GM12878 (cell line): Measurements from ENCODE around the gene MBNL1. TPM values are rescaled to one million over a fixed set of nuclear protein-coding genes. Genes with fewer than 3 reads are reported as not detected.

Source experiments
- ATAC-seq: fragments of 200-7000 bp; cut with Tn5 transposase; 3 replicates; pipeline ENCODE4 v1.9.1; 2020; ENCODE audit warnings: mild to moderate bottlenecking, moderate library complexity
- BruUV-seq: library from RNA; stranded (reverse); fragments of 400-500 nt; replicated peaks from 2 replicates; lab custom pipeline; 2021; lab: Mats Ljungman, UMichigan
- CTCF ChIA-PET: fragments of 300-600 bp; sonication (Branson Sonifier 250); formaldehyde crosslinking; extraction: SDS; loops from one replicate; lab custom pipeline; 2021; ENCODE audit warnings: inconsistent platforms; lab: Yijun Ruan, JAX
- POLR2A ChIA-PET: fragments of 350-600 bp; formaldehyde crosslinking; extraction: SDS; loops from one replicate; lab custom pipeline; 2021; ENCODE audit warnings: inconsistent platforms; lab: Charles Lee
- RAD21 ChIA-PET: fragments of 300-600 bp; sonication (Branson Sonifier 250); formaldehyde crosslinking; loops from one replicate; lab custom pipeline; 2023; ENCODE audit warnings: antibody characterized with exemption; ENCODE audit not compliant: unreplicated experiment; lab: Charles Lee
- SMC1A ChIA-PET: fragments of 300-600 bp; sonication (Branson Sonifier 250); formaldehyde crosslinking; loops from one replicate; lab custom pipeline; 2023; ENCODE audit not compliant: unreplicated experiment, uncharacterized antibody; lab: Charles Lee
- DNase-seq: peaks from one replicate; pipeline ENCODE4 v3.0.0-alpha.2; 2011; ENCODE audit warnings: low read depth, low spot score
- FAIRE-seq: peaks from 3 replicates; lab custom pipeline; 2011; peaks lifted over from hg19 to GRCh38; lab: Jason Lieb, UNC
- H2AFZ ChIP-seq: 2 replicates; pipeline ENCODE4 v1.6.0; 2011; ENCODE audit warnings: low read depth, low read length, control low read depth; ENCODE audit not compliant: control insufficient read depth
- H3K27ac ChIP-seq: 2 replicates; pipeline ENCODE4 v1.5.1; 2011; ENCODE audit warnings: control low read depth; ENCODE audit not compliant: control insufficient read depth, insufficient read depth
- H3K27me3 ChIP-seq, 2 experiments: replicated peaks in 1 of 2; 2 replicates each; pipeline versions ENCODE4 v1.6.0 to v1.6.1; 2011; ENCODE audit warnings: low read length in 1 of 2; ENCODE audit not compliant: control insufficient read depth in 2 of 2, insufficient read depth in 2 of 2
- H3K36me3 ChIP-seq, 2 experiments: 2 replicates each; pipeline ENCODE4 v1.5.1; 2011; ENCODE audit warnings: low read length in 1 of 2; ENCODE audit not compliant: control insufficient read depth in 2 of 2, insufficient read depth in 2 of 2
- H3K4me1 ChIP-seq: 2 replicates; pipeline ENCODE4 v1.6.1; 2011; ENCODE audit warnings: mild to moderate bottlenecking, low read length, moderate library complexity, mixed read lengths; ENCODE audit not compliant: control insufficient read depth, insufficient read depth
- H3K4me2 ChIP-seq: 2 replicates; pipeline ENCODE4 v1.6.0; 2011; ENCODE audit warnings: control low read depth; ENCODE audit not compliant: control insufficient read depth, insufficient read depth
- H3K4me3 ChIP-seq: fragments of 200-600 bp; sonication (generic); 2 replicates; pipeline ENCODE4 v1.5.1; 2016
- H3K79me2 ChIP-seq: 2 replicates; pipeline ENCODE4 v1.6.0; 2011; ENCODE audit warnings: low read length; ENCODE audit not compliant: control insufficient read depth, insufficient read depth
- H3K9ac ChIP-seq: 2 replicates; pipeline ENCODE4 v1.8.0; 2011; ENCODE audit warnings: low read length, control low read depth, mixed read lengths; ENCODE audit not compliant: control insufficient read depth, insufficient read depth
- H3K9me3 ChIP-seq: replicated peaks from 3 replicates; pipeline ENCODE4 v1.5.1; 2011; ENCODE audit warnings: mild to moderate bottlenecking, low read length; ENCODE audit not compliant: control insufficient read depth, insufficient read depth
- H4K20me1 ChIP-seq: 2 replicates; pipeline ENCODE4 v1.6.0; 2011; ENCODE audit not compliant: control insufficient read depth, insufficient read depth
- CBX3 ChIP-seq: fragments of 200-600 bp; sonication (generic); IDR thresholded peaks from 2 replicates; pipeline ENCODE4 v1.6.1; 2016; ENCODE audit warnings: low read depth, borderline replicate concordance
- CREM ChIP-seq: IDR thresholded peaks from 2 replicates; pipeline ENCODE4 v1.6.1; 2014; ENCODE audit warnings: antibody characterized with exemption, low read depth
- EZH2 ChIP-seq: IDR thresholded peaks from 2 replicates; pipeline ENCODE4 v1.6.1; 2012; ENCODE audit warnings: low read depth, mild to moderate bottlenecking, control low read depth, inconsistent platforms, low read length, borderline replicate concordance; ENCODE audit not compliant: control insufficient read depth
- HDGF ChIP-seq: fragments of 450-650 bp; IDR thresholded peaks from 2 replicates; pipeline ENCODE4 v1.6.1; 2016; ENCODE audit warnings: antibody characterized with exemption
- KDM1A ChIP-seq: fragments of 200-600 bp; sonication (generic); IDR thresholded peaks from 2 replicates; pipeline ENCODE4 v1.6.1; 2016; ENCODE audit warnings: borderline replicate concordance
- LARP7 ChIP-seq: fragments of 450-650 bp; IDR thresholded peaks from 2 replicates; pipeline ENCODE4 v1.6.1; 2017; ENCODE audit warnings: mild to moderate bottlenecking
- MTA2 ChIP-seq: fragments of 450-650 bp; IDR thresholded peaks from 2 replicates; pipeline ENCODE4 v1.6.1; 2016; ENCODE audit warnings: low read depth, mild to moderate bottlenecking, moderate library complexity
- NRF1 ChIP-seq: conservative IDR thresholded peaks from 2 replicates; pipeline ENCODE4 v1.6.1; 2011; ENCODE audit warnings: mild to moderate bottlenecking, low read depth, low read length, improper control_type of control experiment
- RAD51 ChIP-seq: fragments of 450-650 bp; IDR thresholded peaks from 2 replicates; pipeline ENCODE4 v1.6.1; 2016; ENCODE audit warnings: moderate library complexity, mild to moderate bottlenecking, inconsistent platforms
- SPI1 ChIP-seq: IDR thresholded peaks from 2 replicates; pipeline ENCODE4 v1.6.1; 2011; ENCODE audit warnings: low read depth, mild to moderate bottlenecking, low read length, moderate library complexity, borderline replicate concordance; ENCODE audit not compliant: insufficient read depth
- SRF ChIP-seq, 2 experiments: IDR thresholded peaks; 2 replicates each; pipeline ENCODE4 v1.6.1; 2011; ENCODE audit warnings: low read depth in 2 of 2, low read length in 2 of 2, mild to moderate bottlenecking in 1 of 2, moderate library complexity in 1 of 2
- TCF12 ChIP-seq: IDR thresholded peaks from 2 replicates; pipeline ENCODE4 v1.6.1; 2011; ENCODE audit warnings: low read depth, mild to moderate bottlenecking, low read length
- WGBS: methylation state at CpG from one replicate; pipeline ENCODE4 v1.1.6; 2016; ENCODE audit warnings: low lambda C conversion rate; ENCODE audit not compliant: insufficient replicate concordance, insufficient coverage; ENCODE audit errors: missing lambda C conversion rate; 5-methylcytosine and 5-hydroxymethylcytosine counted together
- in situ Hi-C: fragments of 300-500 bp; cut with MboI; formaldehyde crosslinking; loops from 9 replicates; pipeline ENCODE4 v1.14.3; 2018; ENCODE audit warnings: mixed read lengths
- intact Hi-C: fragments of 100-400 bp; cut with micrococcal nuclease; formaldehyde crosslinking; loops from one replicate; pipeline ENCODE4 v1.14.2; 2022; ENCODE audit not compliant: unreplicated experiment
- polyA plus RNA-seq, 11 experiments: library from polyadenylated mRNA; depleted of rRNA in 4 of 11; unstranded in 6 of 11; stranded (reverse) in 5 of 11; fragments of >200 nt; fragmentation: Nextera tagmentation in 4 of 11; fragmentation: Illumina TruSeq in 1 of 11; extraction: Ambion mirVana in 4 of 11; extraction: Trizol in 1 of 11; gene quantifications; 1 replicate in 1 of 11; 2 replicates in 10 of 11; pipeline versions ENCODE4 v1.2.1 to v1.2.3, GENCODE V29; 2011 to 2016; ENCODE audit warnings: inconsistent platforms in 2 of 11, missing spikeins in 2 of 11, low read depth in 1 of 11
- total RNA-seq, 4 experiments: library from RNA; depleted of rRNA in 3 of 4; stranded (reverse); fragments of >200 nt in 3 of 4; fragmentation: Illumina TruSeq in 1 of 4; extraction: Trizol in 1 of 4; gene quantifications; 2 replicates each; pipeline versions ENCODE4 v1.2.1 to v1.2.3, GENCODE V29; 2013 to 2021
- TF ChIP-seq, protein P1 (sequence below): IDR thresholded peaks from 2 replicates; pipeline ENCODE4 v1.6.1; 2011; ENCODE audit warnings: borderline replicate concordance, low read depth, mild to moderate bottlenecking, moderate library complexity, mixed read lengths, low read length; ENCODE audit not compliant: insufficient read depth; ENCODE audit errors: extremely low read length
- TF ChIP-seq, protein P2 (sequence below): fragments of 450-650 bp; IDR thresholded peaks from 2 replicates; pipeline ENCODE4 v1.6.1; 2014; ENCODE audit warnings: mild to moderate bottlenecking
- TF ChIP-seq, protein P3 (sequence below): fragments of 450-650 bp; IDR thresholded peaks from 2 replicates; pipeline ENCODE4 v1.6.1; 2016; ENCODE audit warnings: mild to moderate bottlenecking
- TF ChIP-seq, protein P4 (sequence below): IDR thresholded peaks from 2 replicates; pipeline ENCODE4 v1.6.1; 2011; ENCODE audit warnings: low read depth, mild to moderate bottlenecking, low read length, moderate library complexity, borderline replicate concordance; ENCODE audit errors: extremely low read depth
- TF ChIP-seq, protein P5 (sequence below): IDR thresholded peaks from 2 replicates; pipeline ENCODE4 v1.6.1; 2012; ENCODE audit warnings: low read depth, low read length, improper control_type of control experiment
- TF ChIP-seq, protein P6 (sequence below): IDR thresholded peaks from 2 replicates; pipeline ENCODE4 v1.6.1; 2011; ENCODE audit warnings: mild to moderate bottlenecking, low read depth, low read length, moderate library complexity; ENCODE audit not compliant: insufficient replicate concordance

MBNL1 gene
- total and polyA plus RNA-seq, 10 of the 15 experiments (the other 5 are each of a cell fraction or from before 2014, with no cell fraction given) = 59.6 to 337 (median 143) TPM

DNA sequence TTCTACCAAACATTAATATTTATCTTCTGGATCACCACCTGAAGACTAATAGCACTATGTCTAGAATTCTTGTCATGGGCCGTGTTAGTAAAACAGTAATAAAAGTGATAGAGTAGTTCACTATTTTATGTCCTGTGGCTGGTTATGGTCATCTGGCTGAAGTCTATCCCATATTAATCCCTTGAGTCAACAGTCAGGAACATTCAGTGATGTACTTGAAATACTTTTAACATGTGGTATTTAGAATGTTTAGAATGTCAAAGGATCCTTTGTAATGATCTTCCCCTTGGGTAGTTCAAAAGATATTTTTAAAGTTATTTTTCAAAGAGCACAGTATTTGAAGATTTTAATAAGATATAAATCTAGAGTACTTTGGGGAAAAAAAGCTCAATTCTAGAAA, 117.0 kb downstream of the MBNL1 start:
- ChIA-PET POLR2A (interaction anchor here (1.0 kb wide), 1 partner anchor 14 kb away, joined by 3 read pairs; no protein-coding TSS in a partner anchor), SMC1A (interaction anchor here (0.5 to 3.8 kb wide), 5 partner anchors 9 to 62 kb away, joined by 3 to 25 read pairs (median 4); no protein-coding TSS in a partner anchor), CTCF (interaction anchor here (1.6 to 1.7 kb wide), 2 partner anchors 8 to 15 kb away, joined by 3 to 7 read pairs; no protein-coding TSS in a partner anchor), RAD21 (interaction anchor here (1.3 kb wide), 1 partner anchor 8 kb away, joined by 3 read pairs; no protein-coding TSS in a partner anchor)
- Histone ChIP-seq H3K4me2 (no peak overlapping the region), H3K36me3 (peaks cover 2 to 6% of the 10 kb centered on the region in 2 experiments; a peak in 1 of 4 replicates), H3K27me3 (no peaks in the 10 kb centered on the region), H3K27ac (peak overlapping the region; percentile 13; the same call in 1 of the 2 replicates), H4K20me1 (peaks cover 3% of the 10 kb centered on the region; the same call in 1 of the 2 replicates), H3K4me1 (peaks cover 6% of the 10 kb centered on the region; the same call in 1 of the 2 replicates), H3K79me2 (peaks cover 91% of the 10 kb centered on the region), H3K9me3 (no peaks in the 10 kb centered on the region; the same call in none of the 3 replicates), H2AFZ (no peak overlapping the region), H3K4me3 (no peak overlapping the region), H3K9ac (no peak overlapping the region)
- no TSS peak for BruUV-seq
- DNase-seq (no peak), FAIRE-seq (no peak), ATAC-seq (no peak)
- in situ Hi-C loops (no loop called here), intact Hi-C loops (no loop called here)
- 95% methylated on average over 1 of the region's 1 CpG for WGBS
- TF ChIP-seq, protein P1, sequence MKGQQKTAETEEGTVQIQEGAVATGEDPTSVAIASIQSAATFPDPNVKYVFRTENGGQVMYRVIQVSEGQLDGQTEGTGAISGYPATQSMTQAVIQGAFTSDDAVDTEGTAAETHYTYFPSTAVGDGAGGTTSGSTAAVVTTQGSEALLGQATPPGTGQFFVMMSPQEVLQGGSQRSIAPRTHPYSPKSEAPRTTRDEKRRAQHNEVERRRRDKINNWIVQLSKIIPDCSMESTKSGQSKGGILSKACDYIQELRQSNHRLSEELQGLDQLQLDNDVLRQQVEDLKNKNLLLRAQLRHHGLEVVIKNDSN = no peak
- TF ChIP-seq SPI1 = no peak
- TF ChIP-seq SRF (IDR thresholded peaks at IDR 0.05; ENCODE audit: low read depth in 2 of 2, low read length in 2 of 2) = no peak
- no peak for TF ChIP-seq HDGF
- TF ChIP-seq, protein P2, sequence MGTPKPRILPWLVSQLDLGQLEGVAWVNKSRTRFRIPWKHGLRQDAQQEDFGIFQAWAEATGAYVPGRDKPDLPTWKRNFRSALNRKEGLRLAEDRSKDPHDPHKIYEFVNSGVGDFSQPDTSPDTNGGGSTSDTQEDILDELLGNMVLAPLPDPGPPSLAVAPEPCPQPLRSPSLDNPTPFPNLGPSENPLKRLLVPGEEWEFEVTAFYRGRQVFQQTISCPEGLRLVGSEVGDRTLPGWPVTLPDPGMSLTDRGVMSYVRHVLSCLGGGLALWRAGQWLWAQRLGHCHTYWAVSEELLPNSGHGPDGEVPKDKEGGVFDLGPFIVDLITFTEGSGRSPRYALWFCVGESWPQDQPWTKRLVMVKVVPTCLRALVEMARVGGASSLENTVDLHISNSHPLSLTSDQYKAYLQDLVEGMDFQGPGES = no peak
- TF ChIP-seq LARP7 = no peak
- TF ChIP-seq MTA2 = no peak
- TF ChIP-seq, protein P3, sequence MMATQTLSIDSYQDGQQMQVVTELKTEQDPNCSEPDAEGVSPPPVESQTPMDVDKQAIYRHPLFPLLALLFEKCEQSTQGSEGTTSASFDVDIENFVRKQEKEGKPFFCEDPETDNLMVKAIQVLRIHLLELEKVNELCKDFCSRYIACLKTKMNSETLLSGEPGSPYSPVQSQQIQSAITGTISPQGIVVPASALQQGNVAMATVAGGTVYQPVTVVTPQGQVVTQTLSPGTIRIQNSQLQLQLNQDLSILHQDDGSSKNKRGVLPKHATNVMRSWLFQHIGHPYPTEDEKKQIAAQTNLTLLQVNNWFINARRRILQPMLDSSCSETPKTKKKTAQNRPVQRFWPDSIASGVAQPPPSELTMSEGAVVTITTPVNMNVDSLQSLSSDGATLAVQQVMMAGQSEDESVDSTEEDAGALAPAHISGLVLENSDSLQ = no peak
- TF ChIP-seq, protein P4, sequence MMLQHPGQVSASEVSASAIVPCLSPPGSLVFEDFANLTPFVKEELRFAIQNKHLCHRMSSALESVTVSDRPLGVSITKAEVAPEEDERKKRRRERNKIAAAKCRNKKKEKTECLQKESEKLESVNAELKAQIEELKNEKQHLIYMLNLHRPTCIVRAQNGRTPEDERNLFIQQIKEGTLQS = no peak
- TF ChIP-seq, protein P5, sequence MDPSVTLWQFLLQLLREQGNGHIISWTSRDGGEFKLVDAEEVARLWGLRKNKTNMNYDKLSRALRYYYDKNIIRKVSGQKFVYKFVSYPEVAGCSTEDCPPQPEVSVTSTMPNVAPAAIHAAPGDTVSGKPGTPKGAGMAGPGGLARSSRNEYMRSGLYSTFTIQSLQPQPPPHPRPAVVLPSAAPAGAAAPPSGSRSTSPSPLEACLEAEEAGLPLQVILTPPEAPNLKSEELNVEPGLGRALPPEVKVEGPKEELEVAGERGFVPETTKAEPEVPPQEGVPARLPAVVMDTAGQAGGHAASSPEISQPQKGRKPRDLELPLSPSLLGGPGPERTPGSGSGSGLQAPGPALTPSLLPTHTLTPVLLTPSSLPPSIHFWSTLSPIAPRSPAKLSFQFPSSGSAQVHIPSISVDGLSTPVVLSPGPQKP = no peak
- TF ChIP-seq, protein P6, sequence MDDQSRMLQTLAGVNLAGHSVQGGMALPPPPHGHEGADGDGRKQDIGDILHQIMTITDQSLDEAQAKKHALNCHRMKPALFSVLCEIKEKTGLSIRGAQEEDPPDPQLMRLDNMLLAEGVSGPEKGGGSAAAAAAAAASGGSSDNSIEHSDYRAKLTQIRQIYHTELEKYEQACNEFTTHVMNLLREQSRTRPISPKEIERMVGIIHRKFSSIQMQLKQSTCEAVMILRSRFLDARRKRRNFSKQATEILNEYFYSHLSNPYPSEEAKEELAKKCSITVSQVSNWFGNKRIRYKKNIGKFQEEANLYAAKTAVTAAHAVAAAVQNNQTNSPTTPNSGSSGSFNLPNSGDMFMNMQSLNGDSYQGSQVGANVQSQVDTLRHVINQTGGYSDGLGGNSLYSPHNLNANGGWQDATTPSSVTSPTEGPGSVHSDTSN = no peak
- TF ChIP-seq KDM1A = no peak
- TF ChIP-seq CREM = no peak
- no peak for TF ChIP-seq RAD51
- TF ChIP-seq EZH2 = no peak
- no peak for TF ChIP-seq TCF12
- TF ChIP-seq NRF1 = no peak
- TF ChIP-seq CBX3 = no peak
